Measurements from ENCODE around the gene SERPINA9.

Gene SERPINA9

GRCh38 chr14:94461526-94462218 lies 14.3 kb downstream of the SERPINA9 start:
- DNase-seq = no peak

GRCh38 chr14:94460631-94461416 lies 15.2 kb downstream of the SERPINA9 start:
- no peak for DNase-seq

- no peak for DNase-seq
Measured at GRCh38 chr14:94458558-94459205, 17.3 kb downstream of the SERPINA9 start.

- no peak for DNase-seq
Measured at GRCh38 chr14:94458096-94458495, 17.9 kb downstream of the SERPINA9 start.

GRCh38 chr14:94455928-94456327 lies 20.1 kb downstream of the SERPINA9 start:
- no peak for DNase-seq

- no peak for DNase-seq
Measured at GRCh38 chr14:94451826-94452225, 24.2 kb downstream of the SERPINA9 start.

GRCh38 chr14:94451091-94451771 lies 24.8 kb downstream of the SERPINA9 start:
- DNase-seq = no peak

GRCh38 chr14:94450722-94451090 lies 25.3 kb downstream of the SERPINA9 start:
- no peak for DNase-seq

GRCh38 chr14:94449930-94450329 lies 26.1 kb downstream of the SERPINA9 start:
- DNase-seq = no peak

GRCh38 chr14:94448071-94448808 lies 27.8 kb downstream of the SERPINA9 start:
- DNase-seq = no peak

- no peak for DNase-seq
Measured at GRCh38 chr14:94447206-94447605, 28.8 kb downstream of the SERPINA9 start.

- DNase-seq = no peak
Measured at GRCh38 chr14:94446126-94446525, 29.9 kb downstream of the SERPINA9 start.

GRCh38 chr14:94445003-94445402 lies 31.0 kb downstream of the SERPINA9 start:
- DNase-seq = no peak

GRCh38 chr14:94441531-94442205 lies 34.3 kb downstream of the SERPINA9 start:
- no peak for DNase-seq

- no peak for DNase-seq
Measured at GRCh38 chr14:94441130-94441529, 34.9 kb downstream of the SERPINA9 start.

- no peak for DNase-seq
Measured at GRCh38 chr14:94439453-94440057, 36.4 kb downstream of the SERPINA9 start.

GRCh38 chr14:94428610-94429009 lies 47.4 kb downstream of the SERPINA9 start:
- DNase-seq = no peak

- DNase-seq = no peak
Measured at GRCh38 chr14:94427016-94427613, 48.9 kb downstream of the SERPINA9 start.

- no peak for DNase-seq
Measured at GRCh38 chr14:94426526-94426925, 49.5 kb downstream of the SERPINA9 start.

GRCh38 chr14:94424371-94424770 lies 51.6 kb downstream of the SERPINA9 start:
- DNase-seq = no peak

- DNase-seq = peak; percentile 9
Measured at GRCh38 chr14:94423453-94424056, 52.4 kb downstream of the SERPINA9 start.

All from CD4-positive, alpha-beta T cell treated with Interleukin-17A for 1 hour (primary cell).